A549 (cell line): ENCODE results near the gene NUP214.

Source experiments
- CTCF ChIP-seq: fragments of >200 bp; sonication (Bioruptor Twin); formaldehyde crosslinking; IDR thresholded peaks from 3 replicates; pipeline ENCODE4 v1.5.1; 2016
- EHMT2 ChIP-seq: fragments of 200-600 bp; sonication (generic); IDR thresholded peaks from 2 replicates; pipeline ENCODE4 v1.6.1; 2016; ENCODE audit warnings: antibody characterized with exemption, low read depth, mild to moderate bottlenecking, moderate library complexity
- EP300 ChIP-seq, 2 experiments: fragments of >200 bp; sonication (Bioruptor Twin); formaldehyde crosslinking; IDR thresholded peaks; 2 replicates in 1 of 2; 3 replicates in 1 of 2; pipeline ENCODE4 v1.6.1; 2016 to 2017
- FOSL2 ChIP-seq, 2 experiments: fragments of 450-650 bp in 1 of 2; fragments of >200 bp in 1 of 2; sonication (Bioruptor Twin) in 1 of 2; formaldehyde crosslinking; IDR thresholded peaks; 2 replicates each; pipeline versions ENCODE4 v1.5.0 to v1.6.1; 2016 to 2020; ENCODE audit warnings: mild to moderate bottlenecking in 1 of 2, moderate library complexity in 1 of 2
- HMGXB4 ChIP-seq: fragments of 250-450 bp; sonication (Bioruptor Pico); IDR thresholded peaks from 2 replicates; pipeline ENCODE4 v1.5.0; 2021; ENCODE audit warnings: mild to moderate bottlenecking, moderate library complexity, borderline replicate concordance
- MAX ChIP-seq: IDR thresholded peaks from 2 replicates; pipeline ENCODE4 v1.6.1; 2012
- MAZ ChIP-seq: fragments of 150-350 bp; IDR thresholded peaks from 2 replicates; pipeline ENCODE4 v1.6.1; 2014; ENCODE audit warnings: antibody characterized with exemption, low read depth, low read length, borderline replicate concordance
- POLR2A ChIP-seq: IDR thresholded peaks from 2 replicates; pipeline ENCODE4 v1.6.1; 2012; ENCODE audit warnings: mild to moderate bottlenecking, low read length
- RAD21 ChIP-seq, 2 experiments: fragments of >200 bp in 1 of 2; sonication (Bioruptor Twin) in 1 of 2; formaldehyde crosslinking in 1 of 2; IDR thresholded peaks in 1 of 2; conservative IDR thresholded peaks in 1 of 2; 2 replicates in 1 of 2; 3 replicates in 1 of 2; pipeline ENCODE4 v1.6.1; 2012 to 2018; ENCODE audit warnings: inconsistent platforms in 1 of 2
- REST ChIP-seq: fragments of 200-600 bp; sonication (generic); IDR thresholded peaks from 2 replicates; pipeline ENCODE4 v1.6.1; 2016; ENCODE audit warnings: antibody characterized with exemption, mild to moderate bottlenecking, moderate library complexity
- ZFP36 ChIP-seq: fragments of 450-650 bp; IDR thresholded peaks from 2 replicates; pipeline ENCODE4 v1.6.1; 2014; ENCODE audit warnings: borderline replicate concordance; ENCODE audit not compliant: partially characterized antibody
- TF ChIP-seq, protein P1 (sequence below): IDR thresholded peaks from 2 replicates; pipeline ENCODE4 v1.6.1; 2012; ENCODE audit warnings: low read depth, borderline replicate concordance

GRCh38 chr9:131111854-131112311, 13.5 kb upstream of the NUP214 start:
- TF ChIP-seq CTCF (no peak), FOSL2 (IDR thresholded peaks at IDR 0.05) (no peak), FOSL2 (CRISPR knock-in tag; IDR thresholded peaks at IDR 0.05) (no peak), RAD21 (conservative IDR thresholded peaks at IDR 0.05 in 1 of 2, IDR thresholded peaks at IDR 0.05 in 1 of 2) (no peak), EP300 (IDR thresholded peaks at IDR 0.05) (no peak), REST (no peak), MAX (no peak), HMGXB4 (no peak), ZFP36 (no peak), EHMT2 (no peak), MAZ (no peak), POLR2A (no peak)
- TF ChIP-seq, protein P1, sequence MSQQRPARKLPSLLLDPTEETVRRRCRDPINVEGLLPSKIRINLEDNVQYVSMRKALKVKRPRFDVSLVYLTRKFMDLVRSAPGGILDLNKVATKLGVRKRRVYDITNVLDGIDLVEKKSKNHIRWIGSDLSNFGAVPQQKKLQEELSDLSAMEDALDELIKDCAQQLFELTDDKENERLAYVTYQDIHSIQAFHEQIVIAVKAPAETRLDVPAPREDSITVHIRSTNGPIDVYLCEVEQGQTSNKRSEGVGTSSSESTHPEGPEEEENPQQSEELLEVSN, result no peak
